Ishikawa (cell line): ENCODE measurements around the gene RAPGEF2.

Experiments
- NFIC ChIP-seq: IDR thresholded peaks from 2 replicates; pipeline ENCODE4 v1.6.1; 2012
- TF ChIP-seq, protein P1 (sequence below): IDR thresholded peaks from 2 replicates; pipeline ENCODE4 v1.6.1; 2012; ENCODE audit warnings: low read depth, mild to moderate bottlenecking

DNA sequence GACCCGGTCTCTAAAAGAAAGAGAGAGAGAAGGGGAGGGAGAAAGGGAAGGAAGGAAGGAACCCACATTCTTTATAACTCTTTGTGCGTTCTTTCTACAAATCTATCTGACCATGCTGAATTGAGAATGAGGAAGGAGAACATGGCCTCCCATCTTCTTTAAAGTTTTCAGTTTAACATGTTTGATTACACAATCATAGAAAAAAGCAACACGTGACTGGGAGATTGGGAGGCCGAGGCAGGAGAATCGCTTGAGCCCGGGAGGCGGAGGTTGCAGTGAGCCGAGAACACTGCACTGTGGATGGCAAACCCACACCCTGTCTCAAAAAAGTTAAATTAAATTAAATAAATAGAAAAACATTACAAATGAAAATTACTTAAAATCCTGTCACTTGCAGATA, 254.5 kb downstream of the RAPGEF2 start:
- TF ChIP-seq, protein P1, sequence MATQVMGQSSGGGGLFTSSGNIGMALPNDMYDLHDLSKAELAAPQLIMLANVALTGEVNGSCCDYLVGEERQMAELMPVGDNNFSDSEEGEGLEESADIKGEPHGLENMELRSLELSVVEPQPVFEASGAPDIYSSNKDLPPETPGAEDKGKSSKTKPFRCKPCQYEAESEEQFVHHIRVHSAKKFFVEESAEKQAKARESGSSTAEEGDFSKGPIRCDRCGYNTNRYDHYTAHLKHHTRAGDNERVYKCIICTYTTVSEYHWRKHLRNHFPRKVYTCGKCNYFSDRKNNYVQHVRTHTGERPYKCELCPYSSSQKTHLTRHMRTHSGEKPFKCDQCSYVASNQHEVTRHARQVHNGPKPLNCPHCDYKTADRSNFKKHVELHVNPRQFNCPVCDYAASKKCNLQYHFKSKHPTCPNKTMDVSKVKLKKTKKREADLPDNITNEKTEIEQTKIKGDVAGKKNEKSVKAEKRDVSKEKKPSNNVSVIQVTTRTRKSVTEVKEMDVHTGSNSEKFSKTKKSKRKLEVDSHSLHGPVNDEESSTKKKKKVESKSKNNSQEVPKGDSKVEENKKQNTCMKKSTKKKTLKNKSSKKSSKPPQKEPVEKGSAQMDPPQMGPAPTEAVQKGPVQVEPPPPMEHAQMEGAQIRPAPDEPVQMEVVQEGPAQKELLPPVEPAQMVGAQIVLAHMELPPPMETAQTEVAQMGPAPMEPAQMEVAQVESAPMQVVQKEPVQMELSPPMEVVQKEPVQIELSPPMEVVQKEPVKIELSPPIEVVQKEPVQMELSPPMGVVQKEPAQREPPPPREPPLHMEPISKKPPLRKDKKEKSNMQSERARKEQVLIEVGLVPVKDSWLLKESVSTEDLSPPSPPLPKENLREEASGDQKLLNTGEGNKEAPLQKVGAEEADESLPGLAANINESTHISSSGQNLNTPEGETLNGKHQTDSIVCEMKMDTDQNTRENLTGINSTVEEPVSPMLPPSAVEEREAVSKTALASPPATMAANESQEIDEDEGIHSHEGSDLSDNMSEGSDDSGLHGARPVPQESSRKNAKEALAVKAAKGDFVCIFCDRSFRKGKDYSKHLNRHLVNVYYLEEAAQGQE: no peak
- TF ChIP-seq NFIC: no peak
